AG09309 (cell line): ENCODE data around the gene UBE2L6.

Experiments used
- DNase-seq: peaks from one replicate; pipeline ENCODE4 v3.0.0-alpha.2; 2010; ENCODE audit warnings: low read depth
- H3K4me3 ChIP-seq: 2 replicates; pipeline ENCODE4 v1.5.1; 2011; ENCODE audit warnings: mild to moderate bottlenecking, low read depth, low read length, moderate library complexity; ENCODE audit not compliant: control insufficient read depth
- CTCF ChIP-seq: IDR thresholded peaks from 2 replicates; pipeline ENCODE4 v1.5.1; 2011; ENCODE audit warnings: mild to moderate bottlenecking, low read depth, low read length, inconsistent platforms; ENCODE audit not compliant: insufficient read depth, control insufficient read depth; ENCODE audit errors: missing control alignments

UBE2L6 gene

GRCh38 chr11:57546869-57547475 is 20.5 kb downstream of the UBE2L6 start:
- peak; percentile 22 for TF ChIP-seq CTCF
- no peak for DNase-seq
- no peak overlapping the region for H3K4me3 ChIP-seq

GRCh38 chr11:57546451-57546850 is 21.0 kb downstream of the UBE2L6 start:
- no peak overlapping the region for H3K4me3 ChIP-seq
- TF ChIP-seq CTCF, result no peak
- no peak for DNase-seq

GRCh38 chr11:57545883-57546282 is 21.6 kb downstream of the UBE2L6 start:
- no peak overlapping the region for H3K4me3 ChIP-seq
- TF ChIP-seq CTCF, result no peak
- DNase-seq, result no peak

GRCh38 chr11:57544566-57544965 is 22.9 kb downstream of the UBE2L6 start:
- H3K4me3 ChIP-seq, result no peak overlapping the region

GRCh38 chr11:57543593-57543992 is 23.9 kb downstream of the UBE2L6 start:
- H3K4me3 ChIP-seq, result no peak overlapping the region
- no peak for DNase-seq
- no peak for TF ChIP-seq CTCF

More at GRCh38 chr11:57544566-57544965, 22.9 kb downstream of the UBE2L6 start:
- DNase-seq, result no peak
- TF ChIP-seq CTCF, result no peak

GRCh38 chr11:57542582-57542981 is 24.9 kb downstream of the UBE2L6 start:
- no peak overlapping the region for H3K4me3 ChIP-seq
- no peak for TF ChIP-seq CTCF
- DNase-seq, result no peak
